ENCODE results near the gene CDC23. TPM values are rescaled to one million over a fixed set of nuclear protein-coding genes. Genes with fewer than 3 reads are reported as not detected.

CDC23 gene
- total and polyA plus RNA-seq, 2 of the 8 experiments (the other 6 are each of a cell fraction or from before 2014, with no cell fraction given): 32.6 to 45.7 TPM

- TF ChIP-seq GABPA (IDR thresholded peaks at IDR 0.05; ENCODE audit: borderline replicate concordance, insufficient read depth, low read length): no peak
- TF ChIP-seq CHD7 (IDR thresholded peaks at IDR 0.05; ENCODE audit: insufficient replicate concordance, low read length): no peak
- TF ChIP-seq JUND (IDR thresholded peaks at IDR 0.05; ENCODE audit: low read length): no peak
- no peak for TF ChIP-seq KDM1A (IDR thresholded peaks at IDR 0.05; ENCODE audit: borderline replicate concordance, low read length)
- TF ChIP-seq TEAD4 (IDR thresholded peaks at IDR 0.05; ENCODE audit: low read depth, low read length): no peak
- no peak for TF ChIP-seq JUN (IDR thresholded peaks at IDR 0.05; ENCODE audit: low read depth, low read length)
- TF ChIP-seq NANOG (IDR thresholded peaks at IDR 0.05; ENCODE audit: insufficient read depth, low read depth, low read length, poor library complexity, severe bottlenecking): no peak
- no peak for TF ChIP-seq SP4 (IDR thresholded peaks at IDR 0.05; ENCODE audit: low read length)
Measured at GRCh38 chr5:138192826-138193225, 20.3 kb downstream of the CDC23 start (continued).
